Calu3 (cell line): ENCODE results near the gene PLCB2. TPM values are rescaled to one million over a fixed set of nuclear protein-coding genes. Genes with fewer than 3 reads are reported as not detected.

Experiments used
- BruUV-seq: library from RNA; stranded (reverse); fragments of 400-500 nt; replicated peaks from 2 replicates; lab custom pipeline; 2021; lab: Mats Ljungman, UMichigan
- CTCF ChIA-PET: fragments of 300-600 bp; sonication (Branson Sonifier 250); formaldehyde crosslinking; loops from one replicate; lab custom pipeline; 2022; ENCODE audit warnings: antibody characterized with exemption; lab: Charles Lee
- DNase-seq: peaks from one replicate; pipeline ENCODE4 v3.0.0; 2022
- H3K27ac Mint-ChIP-seq: one replicate; pipeline ENCODE4 v1.8.0; 2022; ENCODE audit warnings: mixed read lengths; ENCODE audit not compliant: unreplicated experiment
- H3K27me3 Mint-ChIP-seq: one replicate; pipeline ENCODE4 v1.8.0; 2022; ENCODE audit warnings: mixed read lengths; ENCODE audit not compliant: unreplicated experiment
- H3K36me3 Mint-ChIP-seq: one replicate; pipeline ENCODE4 v1.8.0; 2022; ENCODE audit warnings: mild to moderate bottlenecking, moderate library complexity, mixed read lengths; ENCODE audit not compliant: insufficient read depth, unreplicated experiment
- H3K4me1 Mint-ChIP-seq: one replicate; pipeline ENCODE4 v1.8.0; 2022; ENCODE audit warnings: mild to moderate bottlenecking, low read depth, mixed read lengths; ENCODE audit not compliant: unreplicated experiment
- H3K4me3 Mint-ChIP-seq: one replicate; pipeline ENCODE4 v1.8.0; 2022; ENCODE audit warnings: mild to moderate bottlenecking, low read depth, moderate library complexity, mixed read lengths; ENCODE audit not compliant: unreplicated experiment
- H3K9me3 Mint-ChIP-seq: one replicate; pipeline ENCODE4 v1.8.0; 2022; ENCODE audit warnings: low read depth, mixed read lengths; ENCODE audit not compliant: unreplicated experiment
- CTCF ChIP-seq: fragments of 200-600 bp; IDR thresholded peaks from one replicate; pipeline ENCODE4 v1.8.0; 2022; ENCODE audit warnings: antibody characterized with exemption; ENCODE audit not compliant: unreplicated experiment
- intact Hi-C: fragments of 100-400 bp; cut with micrococcal nuclease; formaldehyde crosslinking; loops from one replicate; pipeline ENCODE4 v1.10.0; 2022; ENCODE audit not compliant: unreplicated experiment
- total RNA-seq: library from RNA; stranded (reverse); gene quantifications from 2 replicates; pipeline ENCODE4 v1.2.3, GENCODE V29; 2022

The PLCB2 gene
- total RNA-seq, 1 experiment from 2014 or later: 37.3 TPM

DNA sequence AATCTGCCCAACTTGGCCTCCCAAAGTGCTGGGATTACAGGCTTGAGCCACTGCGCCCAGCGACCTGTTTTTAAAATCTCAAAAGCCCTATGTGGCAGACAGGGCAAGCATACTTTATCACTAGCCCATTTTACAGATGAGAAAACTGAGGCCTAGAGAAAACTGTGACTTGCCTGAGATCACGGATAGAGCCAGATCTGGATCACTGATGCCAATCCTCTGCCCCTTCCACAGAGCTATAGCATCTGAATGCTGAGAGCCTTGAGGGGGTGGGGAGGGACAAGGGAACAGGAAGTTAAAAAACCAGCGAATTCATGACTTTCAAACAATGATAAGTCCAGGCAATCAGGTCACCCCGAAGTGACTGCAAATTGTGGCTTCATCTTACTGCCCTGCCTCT lies 32.2 kb downstream of the PLCB2 start:
- Mint-ChIP-seq H3K4me3 (no peak overlapping the region), H3K27ac (no peak overlapping the region), H3K4me1 (no peaks in the 10 kb centered on the region), H3K9me3 (no peaks in the 10 kb centered on the region), H3K36me3 (peaks cover 5% of the 10 kb centered on the region), H3K27me3 (no peaks in the 10 kb centered on the region)
- TF ChIP-seq CTCF: no peak
- intact Hi-C loops: no loop called here
- BruUV-seq: no TSS peak
- CTCF ChIA-PET: interaction anchor here (4.0 kb wide), 1 partner anchor 58 kb away, joined by 39 read pairs; no protein-coding TSS in a partner anchor
- no peak for DNase-seq

DNA sequence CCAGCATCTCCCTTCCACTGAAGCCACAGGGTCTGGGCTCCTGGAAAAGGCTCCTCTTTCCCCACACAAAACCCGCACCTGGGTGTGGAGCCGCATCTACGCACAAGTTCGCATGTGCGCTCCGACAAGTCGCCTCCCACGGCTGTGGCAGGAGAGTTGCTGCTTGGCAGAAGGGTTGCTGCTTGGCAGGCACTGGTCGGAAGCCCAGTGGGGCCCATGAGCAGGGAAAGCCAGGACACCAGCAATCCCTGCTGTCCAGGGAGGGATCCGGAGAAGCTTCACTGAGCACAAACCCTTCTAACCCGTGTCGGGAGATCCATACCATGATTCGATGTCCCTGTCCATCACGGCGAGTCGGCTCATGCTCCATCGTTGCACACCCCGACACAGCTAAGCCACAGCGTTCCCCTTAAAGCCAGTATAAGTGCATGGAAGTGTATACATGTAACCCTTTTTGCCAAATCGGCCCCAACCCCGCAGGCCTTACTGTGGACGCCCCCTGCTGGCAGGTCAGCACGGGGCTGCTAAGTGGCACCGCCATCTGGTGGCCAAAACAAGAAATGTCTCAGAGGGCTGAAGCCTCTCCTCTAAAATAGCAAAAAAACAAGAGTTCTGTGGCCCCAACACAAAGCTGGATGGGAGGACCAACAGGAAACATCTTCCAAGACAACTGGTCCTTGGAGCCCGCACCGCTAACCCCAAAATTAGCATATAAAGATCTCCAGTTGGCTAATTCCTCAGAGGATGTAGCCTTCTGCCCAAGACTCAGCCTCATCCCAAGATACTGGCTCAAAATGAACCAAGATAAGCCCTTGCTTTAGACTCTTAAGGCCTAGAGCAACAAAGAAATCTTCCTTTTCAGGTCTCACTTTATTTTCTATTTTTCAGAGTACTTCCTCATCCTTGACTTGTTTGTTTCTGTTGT lies 33.1 kb downstream of the PLCB2 start:
- Mint-ChIP-seq H3K4me3 (no peak overlapping the region), H3K36me3 (peaks cover 5% of the 10 kb centered on the region), H3K4me1 (no peaks in the 10 kb centered on the region), H3K27me3 (no peaks in the 10 kb centered on the region), H3K27ac (no peak overlapping the region), H3K9me3 (no peaks in the 10 kb centered on the region)
- intact Hi-C loops: loop anchor here (1.0 to 5.0 kb wide), 2 partner anchors 57 to 227 kb away; no protein-coding TSS in a partner anchor
- DNase-seq: peak; percentile 77
- CTCF ChIA-PET: interaction anchor here (0.6 to 4.0 kb wide), 5 partner anchors 35 to 229 kb away, joined by 4 to 39 read pairs (median 7); partner anchors contain the start of gene PAK6
- no TSS peak for BruUV-seq
- peak; percentile 89 for TF ChIP-seq CTCF

GRCh38 chr15:40273428-40273827 lies 34.3 kb downstream of the PLCB2 start:
- Mint-ChIP-seq H3K27me3 (no peaks in the 10 kb centered on the region), H3K4me3 (no peak overlapping the region), H3K4me1 (no peaks in the 10 kb centered on the region), H3K9me3 (no peaks in the 10 kb centered on the region), H3K36me3 (peaks cover 5% of the 10 kb centered on the region), H3K27ac (no peak overlapping the region)
- BruUV-seq: no TSS peak
- CTCF ChIA-PET: interaction anchor here (1.0 to 4.0 kb wide), 4 partner anchors 19 to 227 kb away, joined by 3 to 39 read pairs (median 7); partner anchors contain the start of gene PAK6
- no peak for DNase-seq
- TF ChIP-seq CTCF: no peak
- intact Hi-C loops: loop anchor here (5.0 kb wide), 1 partner anchor 226 kb away; no protein-coding TSS in a partner anchor

DNA sequence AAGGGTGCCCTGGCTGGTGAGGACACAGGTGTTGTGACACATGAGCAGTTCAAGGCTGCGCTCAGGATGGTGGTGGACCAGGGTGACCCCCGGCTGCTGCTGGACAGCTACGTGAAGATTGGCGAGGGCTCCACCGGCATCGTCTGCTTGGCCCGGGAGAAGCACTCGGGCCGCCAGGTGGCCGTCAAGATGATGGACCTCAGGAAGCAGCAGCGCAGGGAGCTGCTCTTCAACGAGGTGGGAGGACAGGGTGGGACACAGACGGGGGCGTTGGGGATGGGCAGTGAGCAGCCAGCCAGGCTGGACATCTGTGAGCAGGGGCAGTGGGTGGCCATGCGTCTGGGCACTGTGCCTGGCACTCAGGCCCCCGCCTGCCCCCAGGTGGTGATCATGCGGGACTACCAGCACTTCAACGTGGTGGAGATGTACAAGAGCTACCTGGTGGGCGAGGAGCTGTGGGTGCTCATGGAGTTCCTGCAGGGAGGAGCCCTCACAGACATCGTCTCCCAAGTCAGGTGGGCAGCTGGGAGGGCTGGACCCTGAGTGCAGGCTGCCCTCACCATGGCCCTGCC lies 35.2 kb downstream of the PLCB2 start:
- no TSS peak for BruUV-seq
- H3K36me3 Mint-ChIP-seq: peaks cover 5% of the 10 kb centered on the region
- H3K9me3 Mint-ChIP-seq: no peaks in the 10 kb centered on the region
- CTCF ChIA-PET: interaction anchor here (1.0 to 4.0 kb wide), 3 partner anchors 18 to 55 kb away, joined by 3 to 39 read pairs (median 5); partner anchors contain the start of gene PAK6
- no peaks in the 10 kb centered on the region for H3K27me3 Mint-ChIP-seq
- DNase-seq: peak; percentile 21
- no peak overlapping the region for H3K4me3 Mint-ChIP-seq
- no peak for TF ChIP-seq CTCF
- intact Hi-C loops: loop anchor here (5.0 kb wide), 1 partner anchor 225 kb away; no protein-coding TSS in a partner anchor
- no peaks in the 10 kb centered on the region for H3K4me1 Mint-ChIP-seq
- H3K27ac Mint-ChIP-seq: no peak overlapping the region
